ENCODE results near the gene PRR19. TPM values are rescaled to one million over a fixed set of nuclear protein-coding genes. Genes with fewer than 3 reads are reported as not detected.

Gene PRR19
- total and polyA plus RNA-seq, 10 of the 15 experiments (the other 5 are each of a cell fraction or from before 2014, with no cell fraction given): 0.09 to 1.7 (median 0.73) TPM; not detected in 1

DNA sequence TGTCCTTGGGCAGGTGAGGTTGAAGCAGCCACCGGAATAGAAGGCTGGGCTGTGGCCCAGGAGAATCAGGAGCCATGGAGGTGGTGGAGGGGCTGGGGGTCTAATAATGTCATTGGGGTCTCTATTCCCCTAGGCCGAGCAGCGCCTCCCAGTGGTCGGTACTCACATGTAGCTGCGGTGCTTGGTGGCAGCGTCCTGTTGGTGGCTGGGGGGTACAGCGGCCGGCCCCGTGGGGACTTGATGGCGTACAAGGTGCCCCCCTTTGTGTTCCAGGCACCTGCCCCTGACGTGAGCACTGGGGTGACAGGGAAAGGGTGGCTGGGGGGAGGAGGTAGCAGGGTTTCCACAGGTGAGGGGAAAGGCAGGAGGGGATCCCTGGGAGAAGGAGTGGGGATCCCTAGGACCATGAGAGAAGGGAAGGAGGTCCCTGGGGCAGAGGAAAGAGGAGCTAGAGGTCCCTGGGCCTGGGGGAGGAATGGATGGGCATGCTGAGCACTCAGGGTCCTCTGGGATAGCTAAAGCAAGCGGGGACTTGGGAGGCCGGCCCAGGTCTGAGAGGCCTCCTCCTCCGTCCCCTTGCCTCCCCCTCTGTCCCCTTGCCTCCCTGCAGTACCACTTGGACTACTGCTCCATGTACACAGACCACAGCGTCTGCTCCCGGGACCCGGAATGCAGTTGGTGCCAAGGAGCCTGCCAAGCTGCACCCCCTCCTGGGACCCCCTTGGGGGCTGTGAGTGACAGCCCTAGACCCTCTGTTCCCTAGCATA is 41.6 kb downstream of the PRR19 start:
- FAIRE-seq: no peak

More for the DNA sequence above, 41.6 kb downstream of the PRR19 start:
- WGBS (ENCODE audit: insufficient coverage, insufficient replicate concordance, low lambda C conversion rate, missing lambda C conversion rate): 74% methylated on average over 14 of the region's 17 CpGs
- Histone ChIP-seq H3K79me2 (ENCODE audit: control insufficient read depth, insufficient read depth, low read length) (no peaks in the 10 kb centered on the region), H3K4me1 (ENCODE audit: control insufficient read depth, insufficient read depth, low read length) (no peaks in the 10 kb centered on the region), H3K27ac (ENCODE audit: control insufficient read depth, insufficient read depth) (no peak overlapping the region), H3K27me3 (replicated peaks in 1 of 2; ENCODE audit: control insufficient read depth in 2 of 2, insufficient read depth in 2 of 2, low read length in 1 of 2) (no peaks in the 10 kb centered on the region), H3K9ac (ENCODE audit: control insufficient read depth, insufficient read depth, low read length) (no peak overlapping the region), H4K20me1 (ENCODE audit: control insufficient read depth, insufficient read depth) (no peaks in the 10 kb centered on the region), H3K4me3 (no peak overlapping the region), H2AFZ (ENCODE audit: control insufficient read depth, low read depth, low read length) (no peak overlapping the region), H3K4me2 (ENCODE audit: control insufficient read depth, insufficient read depth) (no peak overlapping the region), H3K36me3 (ENCODE audit: control insufficient read depth in 2 of 2, insufficient read depth in 2 of 2, low read length in 1 of 2) (no peaks in the 10 kb centered on the region; a peak in 3 of 4 replicates), H3K9me3 (replicated peaks; ENCODE audit: control insufficient read depth, insufficient read depth, low read length) (no peaks in the 10 kb centered on the region)
- intact Hi-C loops (cut with micrococcal nuclease; ENCODE audit: unreplicated experiment): no loop called here
- POLR2A ChIA-PET: no interaction called here
- SMC1A ChIA-PET (ENCODE audit: uncharacterized antibody, unreplicated experiment): no interaction called here
- DNase-seq (ENCODE audit: low read depth, low spot score) (no peak), ATAC-seq (no peak)
- CTCF ChIA-PET: interaction anchor here (1.2 kb wide), 1 partner anchor 13 kb away, joined by 3 read pairs; no protein-coding TSS in a partner anchor
- no TSS peak for BruUV-seq (replicated peaks)
- in situ Hi-C loops (cut with MboI): no loop called here
- no peak for TF ChIP-seq YY1 (IDR thresholded peaks at IDR 0.05; ENCODE audit: low read depth, low read length)
- TF ChIP-seq CTCF (IDR thresholded peaks at IDR 0.05 in 2 of 3, conservative IDR thresholded peaks at IDR 0.05 in 1 of 3; ENCODE audit: control insufficient read depth in 2 of 3, extremely low read depth in 1 of 3, insufficient read depth in 1 of 3, low read depth in 3 of 3, low read length in 3 of 3): peak in 2 of 3 experiments; percentile 22 to 29; a peak in 1 of 6 replicates
- RAD21 ChIA-PET (ENCODE audit: unreplicated experiment): no interaction called here

Data from GM12878 (cell line).